Colonic mucosa (tissue), 4 donors: ENCODE results near the gene PCGF2. TPM values are rescaled to one million over a fixed set of nuclear protein-coding genes. Genes with fewer than 3 reads are reported as not detected.

ENCODE experiments used
- DNase-seq: peaks from one replicate; pipeline ENCODE4 v3.0.0-alpha.2; 2020
- H3K27ac ChIP-seq: fragments of 200-600 bp; one replicate; pipeline ENCODE4 v1.8.0; 2021
- H3K27me3 ChIP-seq: fragments of 200-600 bp; one replicate; pipeline ENCODE4 v1.8.0; 2021
- H3K36me3 ChIP-seq: fragments of 200-600 bp; one replicate; pipeline ENCODE4 v1.8.0; 2021
- H3K4me1 ChIP-seq: fragments of 200-600 bp; one replicate; pipeline ENCODE4 v1.8.0; 2021; ENCODE audit warnings: mild to moderate bottlenecking
- H3K4me3 ChIP-seq: fragments of 200-600 bp; one replicate; pipeline ENCODE4 v1.8.0; 2021
- H3K9ac ChIP-seq, 2 donors: one replicate each; pipeline ENCODE4 v1.7.0; 2013; ENCODE audit warnings: control low read depth in 2 of 2, low read depth in 2 of 2, low read length in 2 of 2
- H3K9me3 ChIP-seq: fragments of 200-600 bp; one replicate; pipeline ENCODE4 v1.8.0; 2021
- intact Hi-C: fragments of 100-400 bp; cut with DNase I; formaldehyde crosslinking; loops from one replicate; pipeline ENCODE4 v1.14.1; 2022
- total RNA-seq, 2 donors: library from RNA; stranded (reverse); fragmentation: NEBNext Ultra II Directional in 1 of 2; extraction: Animal tissue kit (Norgen Biotek cat#: 25700) in 1 of 2; gene quantifications; one replicate each; pipeline ENCODE4 v1.2.1, GENCODE V29; 2021
- TF ChIP-seq, protein P1 (sequence below): fragments of 200-600 bp; IDR thresholded peaks from one replicate; pipeline ENCODE4 v1.8.0; 2022; ENCODE audit warnings: antibody characterized with exemption, mild to moderate bottlenecking
- donor health status: healthy.
- donor health status: DM: no; HTN: no; CAD: no.
- donor health status: DM: no; HTN: no; CAD: no.

The PCGF2 gene
- total RNA-seq, 2 donors from 2014 or later: 27.2 to 45.5 TPM

DNA sequence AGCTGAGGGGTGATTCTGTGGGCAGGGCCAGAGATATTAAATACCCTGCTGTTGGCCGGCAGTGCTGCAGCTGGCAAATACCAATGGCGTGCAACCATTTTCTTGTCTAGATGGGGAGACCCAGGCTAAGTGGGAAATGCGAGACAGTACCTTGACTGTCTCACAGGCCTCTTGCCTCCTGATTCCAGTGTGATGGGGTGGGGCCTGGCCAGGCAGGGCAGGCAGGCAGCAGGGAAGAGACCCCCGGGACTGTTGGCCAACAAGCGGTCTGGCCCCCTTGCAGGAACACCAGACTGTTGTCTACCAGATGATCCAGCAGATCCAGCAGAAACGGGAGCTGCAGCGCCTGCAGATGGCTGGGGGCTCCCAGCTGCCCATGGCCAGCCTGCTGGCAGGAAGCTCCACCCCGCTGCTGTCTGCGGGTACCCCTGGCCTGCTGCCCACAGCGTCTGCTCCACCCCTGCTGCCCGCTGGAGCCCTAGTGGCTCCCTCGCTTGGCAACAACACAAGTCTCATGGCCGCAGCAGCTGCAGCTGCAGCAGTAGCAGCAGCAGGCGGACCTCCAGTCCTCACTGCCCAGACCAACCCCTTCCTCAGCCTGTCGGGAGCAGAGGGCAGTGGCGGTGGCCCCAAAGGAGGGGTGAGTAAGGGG, 23.7 kb downstream of the PCGF2 start:
- DNase-seq: peak; percentile 72
- H3K36me3 ChIP-seq: no peaks in the 10 kb centered on the region

DNA sequence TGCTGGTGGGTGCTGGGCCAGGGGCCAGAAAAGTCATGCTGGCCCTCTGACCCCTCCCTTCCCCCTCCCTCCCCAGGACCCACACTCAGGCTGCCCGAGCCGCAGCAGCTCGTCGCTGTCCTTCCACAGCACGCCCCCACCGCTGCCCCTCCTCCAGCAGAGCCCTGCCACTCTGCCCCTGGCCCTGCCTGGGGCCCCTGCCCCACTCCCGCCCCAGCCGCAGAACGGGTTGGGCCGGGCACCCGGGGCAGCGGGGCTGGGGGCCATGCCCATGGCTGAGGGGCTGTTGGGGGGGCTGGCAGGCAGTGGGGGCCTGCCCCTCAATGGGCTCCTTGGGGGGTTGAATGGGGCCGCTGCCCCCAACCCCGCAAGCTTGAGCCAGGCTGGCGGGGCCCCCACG, 26.3 kb downstream of the PCGF2 start:
- Histone ChIP-seq H3K9me3 (no peaks in the 10 kb centered on the region), H3K4me1 (peaks cover 10% of the 10 kb centered on the region), H3K27ac (no peak overlapping the region), H3K4me3 (no peak overlapping the region), H3K9ac (no peak overlapping the region), H3K27me3 (no peaks in the 10 kb centered on the region), H3K36me3 (no peaks in the 10 kb centered on the region)
- intact Hi-C loops: no loop called here
- TF ChIP-seq, protein P1, sequence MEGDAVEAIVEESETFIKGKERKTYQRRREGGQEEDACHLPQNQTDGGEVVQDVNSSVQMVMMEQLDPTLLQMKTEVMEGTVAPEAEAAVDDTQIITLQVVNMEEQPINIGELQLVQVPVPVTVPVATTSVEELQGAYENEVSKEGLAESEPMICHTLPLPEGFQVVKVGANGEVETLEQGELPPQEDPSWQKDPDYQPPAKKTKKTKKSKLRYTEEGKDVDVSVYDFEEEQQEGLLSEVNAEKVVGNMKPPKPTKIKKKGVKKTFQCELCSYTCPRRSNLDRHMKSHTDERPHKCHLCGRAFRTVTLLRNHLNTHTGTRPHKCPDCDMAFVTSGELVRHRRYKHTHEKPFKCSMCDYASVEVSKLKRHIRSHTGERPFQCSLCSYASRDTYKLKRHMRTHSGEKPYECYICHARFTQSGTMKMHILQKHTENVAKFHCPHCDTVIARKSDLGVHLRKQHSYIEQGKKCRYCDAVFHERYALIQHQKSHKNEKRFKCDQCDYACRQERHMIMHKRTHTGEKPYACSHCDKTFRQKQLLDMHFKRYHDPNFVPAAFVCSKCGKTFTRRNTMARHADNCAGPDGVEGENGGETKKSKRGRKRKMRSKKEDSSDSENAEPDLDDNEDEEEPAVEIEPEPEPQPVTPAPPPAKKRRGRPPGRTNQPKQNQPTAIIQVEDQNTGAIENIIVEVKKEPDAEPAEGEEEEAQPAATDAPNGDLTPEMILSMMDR: no peak
- DNase-seq: no peak

More for the DNA sequence above, 23.7 kb downstream of the PCGF2 start:
- Histone ChIP-seq H3K9ac (peak overlapping the region in 1 of 2 donors; percentile 24), H3K4me1 (peaks cover 14% of the 10 kb centered on the region), H3K4me3 (no peak overlapping the region), H3K27me3 (no peaks in the 10 kb centered on the region), H3K27ac (peak overlapping the region; percentile 22), H3K9me3 (no peaks in the 10 kb centered on the region)
- TF ChIP-seq, protein P1: no peak
- intact Hi-C loops: no loop called here

DNA sequence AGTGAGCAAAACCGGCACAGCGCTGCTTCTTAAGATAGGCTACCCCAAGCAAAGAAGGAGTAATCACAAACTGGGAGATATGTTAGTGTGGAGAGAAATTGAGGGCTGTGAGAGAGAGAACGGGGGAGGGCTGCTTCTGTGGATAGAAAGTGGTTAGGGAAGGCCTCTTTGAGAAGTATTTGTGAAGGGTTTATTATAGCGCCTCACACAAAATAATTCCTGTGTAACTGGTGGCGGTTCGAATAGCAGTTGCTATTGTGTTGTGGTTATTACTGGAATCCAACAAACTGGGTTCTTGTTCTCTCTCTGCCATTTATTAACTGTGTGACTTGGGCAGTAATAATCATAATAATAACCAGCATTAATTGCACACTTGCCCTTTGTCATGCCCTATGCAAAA, 27.2 kb downstream of the PCGF2 start:
- no peaks in the 10 kb centered on the region for H3K36me3 ChIP-seq
- no peaks in the 10 kb centered on the region for H3K9me3 ChIP-seq
- DNase-seq: no peak
- H3K27ac ChIP-seq: no peak overlapping the region
- peaks cover 10% of the 10 kb centered on the region for H3K4me1 ChIP-seq
- no peak overlapping the region for H3K9ac ChIP-seq
- TF ChIP-seq, protein P1: no peak
- H3K4me3 ChIP-seq: no peak overlapping the region
- intact Hi-C loops: no loop called here
- H3K27me3 ChIP-seq: no peaks in the 10 kb centered on the region

DNA sequence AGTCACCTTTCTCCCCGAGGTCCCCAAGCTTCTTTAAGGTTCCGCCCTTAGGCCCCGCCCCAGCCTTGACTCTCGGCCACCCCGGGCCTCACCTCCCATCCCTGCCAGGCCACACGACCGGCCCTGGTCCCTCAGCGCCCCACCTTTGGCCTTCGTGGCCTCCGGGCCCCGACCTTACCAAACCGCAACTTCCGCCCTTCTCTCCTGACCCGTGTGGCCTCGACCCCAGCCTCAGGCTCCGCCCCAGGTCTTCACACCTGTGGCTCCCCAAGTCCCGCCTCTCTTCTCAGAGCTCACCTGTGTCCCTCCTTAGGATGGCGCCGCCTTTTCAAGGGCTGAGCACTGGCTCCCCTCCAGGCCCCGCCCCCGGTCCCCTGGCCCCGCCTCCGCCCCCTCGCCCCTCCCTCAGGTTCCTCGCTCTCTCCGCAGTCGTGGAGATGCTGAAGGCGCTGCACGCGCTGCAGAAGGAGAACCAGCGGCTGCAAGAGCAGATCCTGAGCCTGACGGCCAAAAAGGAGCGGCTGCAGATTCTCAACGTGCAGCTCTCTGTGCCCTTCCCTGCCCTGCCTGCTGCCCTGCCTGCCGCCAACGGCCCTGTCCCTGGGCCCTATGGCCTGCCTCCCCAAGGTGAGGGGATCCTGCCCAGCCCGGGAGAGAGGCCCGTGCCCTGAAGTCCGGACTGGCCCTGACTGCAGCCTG, 28.0 kb downstream of the PCGF2 start:
- Histone ChIP-seq H3K9ac (no peak overlapping the region), H3K4me3 (no peak overlapping the region), H3K9me3 (no peaks in the 10 kb centered on the region), H3K27ac (no peak overlapping the region), H3K36me3 (no peaks in the 10 kb centered on the region), H3K27me3 (no peaks in the 10 kb centered on the region), H3K4me1 (peaks cover 8% of the 10 kb centered on the region)
- TF ChIP-seq, protein P1: no peak
- no peak for DNase-seq
- intact Hi-C loops: no loop called here

DNA sequence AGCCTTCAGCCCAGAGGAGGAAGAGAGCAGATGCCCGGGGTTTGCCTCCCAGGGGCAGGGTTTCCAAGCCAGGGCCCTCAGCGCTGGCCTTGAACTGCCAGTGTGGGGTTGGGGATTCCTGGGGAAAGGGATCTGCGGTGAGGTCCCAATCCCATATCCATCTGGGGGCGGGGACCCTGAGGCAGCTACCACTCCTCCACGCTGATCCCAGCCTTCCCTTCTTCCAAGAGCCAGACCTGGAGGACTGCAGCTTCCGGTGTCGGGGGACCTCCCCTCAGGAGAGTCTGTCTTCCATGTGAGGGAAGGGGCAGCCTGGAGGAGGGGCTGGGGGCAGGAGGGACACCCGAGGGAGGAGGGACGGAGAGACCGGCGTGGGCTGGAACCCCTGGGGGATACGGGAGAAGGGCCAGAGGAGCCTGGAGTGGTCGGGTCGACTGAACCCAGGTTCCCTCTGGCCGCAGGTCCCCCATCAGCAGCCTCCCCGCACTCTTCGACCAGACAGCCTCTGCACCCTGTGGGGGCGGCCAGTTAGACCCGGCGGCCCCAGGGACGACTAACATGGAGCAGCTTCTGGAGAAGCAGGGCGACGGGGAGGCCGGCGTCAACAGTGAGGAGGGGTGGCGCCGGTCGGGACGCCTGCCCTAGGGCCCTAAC, 28.7 kb downstream of the PCGF2 start:
- TF ChIP-seq, protein P1: no peak
- Histone ChIP-seq H3K27ac (no peak overlapping the region), H3K4me3 (no peak overlapping the region), H3K9ac (no peak overlapping the region), H3K36me3 (no peaks in the 10 kb centered on the region), H3K27me3 (no peaks in the 10 kb centered on the region), H3K4me1 (peaks cover 1% of the 10 kb centered on the region), H3K9me3 (no peaks in the 10 kb centered on the region)
- intact Hi-C loops: no loop called here
- no peak for DNase-seq
